ES-I3 (cell line): ENCODE data around the gene OR4N5.

ENCODE experiments used
- H3K36me3 ChIP-seq: 2 replicates; pipeline ENCODE4 v1.6.1; 2013; ENCODE audit warnings: mild to moderate bottlenecking, low read length, control low read depth, moderate library complexity; ENCODE audit not compliant: insufficient read depth
- H3K4me1 ChIP-seq: 2 replicates; pipeline ENCODE4 v1.6.1; 2013; ENCODE audit warnings: mild to moderate bottlenecking, control low read depth, low read length; ENCODE audit not compliant: insufficient read depth
- H3K9ac ChIP-seq: 2 replicates; pipeline ENCODE4 v1.6.1; 2013; ENCODE audit warnings: low read depth, mild to moderate bottlenecking, low read length, moderate library complexity
- H3K9me3 ChIP-seq: 2 replicates; pipeline ENCODE4 v1.6.1; 2013; ENCODE audit warnings: mild to moderate bottlenecking, low read length, moderate library complexity; ENCODE audit not compliant: control insufficient read depth, insufficient read depth

OR4N5 gene

DNA sequence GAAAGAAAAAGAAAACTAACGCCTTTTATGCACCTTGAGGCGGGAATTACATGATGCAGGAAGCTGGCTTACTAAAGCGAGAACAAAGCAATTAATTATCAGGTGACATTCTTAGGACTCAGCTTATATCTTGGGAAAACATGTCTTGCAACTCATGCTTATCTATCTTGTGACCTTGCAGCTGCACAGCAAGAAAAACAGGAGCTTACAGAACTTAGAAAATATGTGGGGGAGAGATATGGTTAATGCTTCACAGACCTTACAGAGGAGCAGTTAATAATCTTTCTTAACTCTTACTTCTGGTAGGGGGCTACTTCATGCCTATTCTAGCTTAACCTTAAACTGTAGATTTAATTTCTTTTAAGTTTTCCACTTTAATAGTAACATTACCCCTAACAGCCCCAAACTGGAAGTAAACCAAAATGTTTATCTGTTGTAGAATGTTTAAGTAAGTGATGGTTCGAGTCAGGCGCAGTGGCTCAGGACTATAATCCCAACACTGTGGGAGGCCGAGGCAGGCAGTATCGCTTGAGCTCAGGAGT lies 38.9 kb downstream of the OR4N5 start:
- H3K9ac ChIP-seq, result no peak overlapping the region
- no peaks in the 10 kb centered on the region for H3K36me3 ChIP-seq
- no peaks in the 10 kb centered on the region for H3K9me3 ChIP-seq
- no peaks in the 10 kb centered on the region for H3K4me1 ChIP-seq

DNA sequence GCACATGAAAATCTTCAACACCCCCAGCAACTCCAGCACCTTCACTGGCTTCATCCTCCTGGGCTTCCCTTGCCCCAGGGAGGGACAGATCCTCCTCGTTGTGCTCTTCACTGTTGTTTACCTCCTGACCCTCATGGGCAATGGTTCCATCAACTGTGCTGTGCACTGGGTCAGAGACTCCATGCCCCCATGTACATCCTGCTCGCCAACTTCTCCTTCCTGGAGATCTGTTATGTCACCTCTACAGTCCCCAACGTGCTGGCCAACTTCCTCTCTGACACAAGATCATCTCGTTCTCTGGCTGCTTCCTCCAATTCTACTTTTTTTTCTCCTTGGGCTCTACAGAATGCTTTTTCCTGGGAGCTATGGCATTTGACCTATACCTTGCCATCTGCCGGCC lies 40.6 kb downstream of the OR4N5 start:
- H3K4me1 ChIP-seq, result no peaks in the 10 kb centered on the region
- H3K9ac ChIP-seq, result no peak overlapping the region
- no peaks in the 10 kb centered on the region for H3K36me3 ChIP-seq
- no peaks in the 10 kb centered on the region for H3K9me3 ChIP-seq

DNA sequence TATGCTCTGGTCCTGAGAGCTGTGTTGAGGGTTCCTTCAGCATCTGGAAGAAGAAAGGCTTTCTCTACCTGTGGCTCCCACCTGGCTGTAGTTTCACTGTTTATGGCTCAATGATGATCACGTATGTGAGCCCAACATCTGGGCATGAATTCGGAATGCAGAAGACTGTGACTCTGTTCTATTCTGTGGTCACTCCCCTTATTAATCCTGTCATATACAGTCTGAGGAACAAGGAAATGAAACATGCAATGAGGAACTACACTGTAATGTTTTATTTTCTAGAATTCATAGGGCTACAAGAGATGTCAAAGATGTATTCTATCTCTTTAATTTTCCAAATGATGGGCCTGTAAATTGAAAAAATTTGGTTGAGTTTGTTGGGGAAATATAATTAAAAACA lies 41.3 kb downstream of the OR4N5 start:
- no peaks in the 10 kb centered on the region for H3K36me3 ChIP-seq
- H3K9me3 ChIP-seq, result no peaks in the 10 kb centered on the region
- H3K9ac ChIP-seq, result no peak overlapping the region
- no peaks in the 10 kb centered on the region for H3K4me1 ChIP-seq

DNA sequence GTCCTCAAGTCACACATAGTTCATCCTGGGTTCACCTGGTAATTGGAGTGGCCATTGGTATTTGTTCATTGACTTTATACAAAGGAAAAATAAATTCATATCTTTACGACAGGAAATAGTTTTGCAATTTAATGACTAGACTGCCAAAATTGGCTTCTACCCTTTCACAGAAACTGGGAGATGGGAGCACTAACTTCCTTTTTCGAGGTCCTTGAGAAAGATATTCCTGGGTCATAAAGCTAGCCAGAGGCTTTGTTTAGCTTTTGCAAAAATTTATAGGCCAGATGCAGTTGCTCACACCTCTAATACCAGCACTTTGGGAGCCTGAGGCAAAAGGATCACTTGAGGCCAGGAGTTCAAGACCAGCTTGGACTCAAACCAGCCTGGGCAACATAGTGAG lies 41.9 kb downstream of the OR4N5 start:
- Histone ChIP-seq H3K4me1 (no peaks in the 10 kb centered on the region), H3K9ac (no peak overlapping the region), H3K36me3 (no peaks in the 10 kb centered on the region), H3K9me3 (no peaks in the 10 kb centered on the region)

DNA sequence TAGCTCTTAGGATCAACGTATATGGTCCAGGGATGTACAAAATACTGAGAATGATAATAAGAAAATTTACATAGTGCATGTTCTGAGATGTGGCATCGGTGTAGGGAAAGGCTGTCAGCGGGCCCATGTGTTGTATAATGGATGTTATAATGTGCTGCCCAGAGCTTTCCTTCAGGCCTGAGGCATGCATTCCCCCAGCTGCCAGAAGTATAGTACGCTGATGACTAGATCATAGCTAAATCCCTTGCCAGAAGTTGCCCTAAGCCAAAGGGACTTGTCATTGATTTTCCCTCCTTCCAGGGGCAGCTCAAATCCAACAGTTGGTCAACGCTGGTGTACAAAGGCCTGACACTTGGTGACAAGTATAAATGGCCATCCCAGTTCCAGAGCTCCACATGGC lies 45.6 kb downstream of the OR4N5 start:
- no peaks in the 10 kb centered on the region for H3K36me3 ChIP-seq
- H3K9ac ChIP-seq, result no peak overlapping the region
- no peaks in the 10 kb centered on the region for H3K4me1 ChIP-seq
- no peaks in the 10 kb centered on the region for H3K9me3 ChIP-seq

DNA sequence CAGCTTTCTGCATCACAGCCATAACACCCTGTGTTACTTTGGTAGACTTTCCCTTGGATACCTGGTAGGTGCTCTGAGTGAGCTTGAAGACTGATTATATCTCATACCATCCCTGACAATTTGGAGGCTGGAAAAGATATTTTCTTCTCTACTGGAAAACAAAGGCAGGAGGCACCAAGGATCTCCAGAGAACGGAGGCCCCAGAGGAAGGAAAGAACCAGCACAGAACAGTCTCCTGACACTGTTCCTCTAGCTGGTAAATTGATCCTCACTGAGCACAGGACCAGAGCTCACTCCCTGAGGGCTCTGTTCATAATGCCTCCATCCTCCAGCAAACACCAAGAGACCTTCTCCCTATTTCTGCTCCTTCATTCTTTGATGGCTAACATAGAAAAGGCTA lies 52.0 kb downstream of the OR4N5 start, which contains the start of gene OR11G2:
TSS of gene OR11G2 (plus strand) at position 301 of the 400 bp plus-strand sequence. CDS start 6,542 bp downstream, outside the sequence.
- Histone ChIP-seq H3K4me1 (no peaks in the 10 kb centered on the region), H3K9me3 (no peaks in the 10 kb centered on the region), H3K36me3 (no peaks in the 10 kb centered on the region), H3K9ac (no peak within 1 kb of the TSS)

DNA sequence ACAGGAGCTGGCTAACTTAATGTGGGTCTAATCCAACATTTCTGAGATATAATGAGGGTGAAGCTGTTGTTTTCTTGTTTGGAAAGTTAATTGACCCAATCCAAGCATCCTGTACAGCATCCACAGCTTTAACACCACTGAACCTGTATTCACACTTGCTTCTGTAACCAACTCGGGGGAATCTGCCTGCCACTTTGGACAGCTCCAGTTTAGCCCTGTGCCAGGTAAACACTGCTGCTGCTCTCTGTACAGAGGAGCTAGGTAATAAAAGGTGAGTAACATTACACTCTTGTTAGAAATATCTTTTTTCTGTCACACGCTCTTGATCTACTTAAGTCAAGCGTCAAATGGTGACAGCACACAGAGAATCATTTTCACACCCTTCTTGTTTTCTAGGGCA lies 52.8 kb downstream of the OR4N5 start:
- Histone ChIP-seq H3K9ac (no peak overlapping the region), H3K4me1 (no peaks in the 10 kb centered on the region), H3K36me3 (no peaks in the 10 kb centered on the region), H3K9me3 (no peaks in the 10 kb centered on the region)

DNA sequence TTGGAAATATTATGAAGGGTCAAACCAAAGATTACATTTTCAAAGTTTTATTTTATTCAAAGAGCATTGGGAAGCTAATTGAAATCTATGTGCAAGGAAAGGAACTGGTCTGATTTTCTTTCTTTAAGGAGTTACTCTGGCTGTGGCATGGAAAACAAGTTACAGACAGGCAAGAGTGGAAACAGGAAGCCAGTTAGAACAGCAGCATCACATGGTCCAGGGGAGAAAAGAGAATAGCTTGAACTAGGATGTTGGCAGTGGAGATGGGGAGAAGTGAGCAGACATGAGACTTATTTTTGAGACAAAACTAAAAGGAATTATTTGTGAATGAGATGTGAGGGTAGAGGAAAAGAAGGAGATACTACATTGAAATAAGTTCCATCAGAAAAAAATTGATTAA lies 55.5 kb downstream of the OR4N5 start:
- Histone ChIP-seq H3K9ac (no peak overlapping the region), H3K4me1 (no peaks in the 10 kb centered on the region), H3K9me3 (no peaks in the 10 kb centered on the region), H3K36me3 (no peaks in the 10 kb centered on the region)
